H9 (cell line): ENCODE data around the gene CIB4. TPM values are rescaled to one million over a fixed set of nuclear protein-coding genes. Genes with fewer than 3 reads are reported as not detected.

Experiments
- DNase-seq: peaks from one replicate; pipeline ENCODE4 v3.0.0-alpha.2; 2017
- H2AFZ ChIP-seq: one replicate; pipeline ENCODE4 v1.6.1; 2013; ENCODE audit warnings: mild to moderate bottlenecking, low read length, control low read depth, moderate library complexity
- H2AK5ac ChIP-seq: 2 replicates; pipeline ENCODE4 v1.6.1; 2013; ENCODE audit warnings: low read length, control low read depth, mixed read lengths; ENCODE audit not compliant: insufficient read length
- H2BK120ac ChIP-seq: one replicate; pipeline ENCODE4 v1.6.1; 2013; ENCODE audit warnings: low read depth, mild to moderate bottlenecking, low read length, control low read depth, inconsistent platforms; ENCODE audit not compliant: poor library complexity, severe bottlenecking
- H2BK12ac ChIP-seq: 2 replicates; pipeline ENCODE4 v1.6.1; 2013; ENCODE audit warnings: low read length, control low read depth, mixed read lengths, low read depth; ENCODE audit not compliant: insufficient read length
- H2BK15ac ChIP-seq: 2 replicates; pipeline ENCODE4 v1.6.1; 2013; ENCODE audit warnings: low read depth, low read length, control low read depth
- H2BK20ac ChIP-seq: one replicate; pipeline ENCODE4 v1.6.1; 2013; ENCODE audit warnings: low read depth, mild to moderate bottlenecking, low read length, control low read depth, inconsistent platforms; ENCODE audit not compliant: poor library complexity, severe bottlenecking
- H2BK5ac ChIP-seq: 2 replicates; pipeline ENCODE4 v1.6.1; 2013; ENCODE audit warnings: low read length, control low read depth, mixed read lengths; ENCODE audit not compliant: insufficient read length
- H3K14ac ChIP-seq: 2 replicates; pipeline ENCODE4 v1.6.1; 2013; ENCODE audit warnings: low read length, control low read depth; ENCODE audit not compliant: insufficient read depth
- H3K18ac ChIP-seq: 2 replicates; pipeline ENCODE4 v1.6.1; 2013; ENCODE audit warnings: low read depth, mild to moderate bottlenecking, mixed read lengths, low read length, control low read depth; ENCODE audit not compliant: insufficient read length
- H3K23ac ChIP-seq: 2 replicates; pipeline ENCODE4 v1.6.1; 2013; ENCODE audit warnings: low read length, control low read depth, mixed read lengths, low read depth; ENCODE audit not compliant: insufficient read length
- H3K23me2 ChIP-seq: 2 replicates; pipeline ENCODE4 v1.6.1; 2013; ENCODE audit warnings: low read depth, mild to moderate bottlenecking, mixed read lengths, low read length, control low read depth; ENCODE audit not compliant: insufficient read length, poor library complexity, severe bottlenecking
- H3K27ac ChIP-seq: 2 replicates; pipeline ENCODE4 v1.5.1; 2013; ENCODE audit warnings: low read length, control low read depth, mixed read lengths, low read depth; ENCODE audit not compliant: insufficient read length
- H3K27me3 ChIP-seq: 2 replicates; pipeline ENCODE4 v1.6.1; 2013; ENCODE audit warnings: low read length, control low read depth, inconsistent platforms; ENCODE audit not compliant: insufficient read depth
- H3K4ac ChIP-seq: 2 replicates; pipeline ENCODE4 v1.6.1; 2013; ENCODE audit warnings: low read depth, mild to moderate bottlenecking, control low read depth, inconsistent platforms, low read length, moderate library complexity
- H3K4me1 ChIP-seq: 2 replicates; pipeline ENCODE4 v1.6.1; 2013; ENCODE audit warnings: low read length, control low read depth, inconsistent platforms; ENCODE audit not compliant: insufficient read depth
- H3K4me2 ChIP-seq: 2 replicates; pipeline ENCODE4 v1.6.1; 2013; ENCODE audit warnings: low read length, control low read depth, mixed read lengths; ENCODE audit not compliant: insufficient read length, insufficient read depth
- H3K56ac ChIP-seq: 2 replicates; pipeline ENCODE4 v1.6.1; 2013; ENCODE audit warnings: low read depth, mild to moderate bottlenecking, mixed read lengths, low read length, control low read depth; ENCODE audit not compliant: insufficient read length
- H3K79me1 ChIP-seq: 2 replicates; pipeline ENCODE4 v1.6.1; 2013; ENCODE audit warnings: low read depth, mild to moderate bottlenecking, moderate library complexity, low read length, control low read depth, inconsistent platforms; ENCODE audit not compliant: insufficient read depth, poor library complexity, severe bottlenecking
- H3K79me2 ChIP-seq: 2 replicates; pipeline ENCODE4 v1.6.1; 2013; ENCODE audit warnings: low read length, control low read depth, inconsistent platforms; ENCODE audit not compliant: insufficient read depth
- H3K9ac ChIP-seq: 2 replicates; pipeline ENCODE4 v1.6.1; 2013; ENCODE audit warnings: low read length, control low read depth, mixed read lengths; ENCODE audit not compliant: insufficient read length; ENCODE audit errors: extremely low read depth
- H3K9me3 ChIP-seq: one replicate; pipeline ENCODE4 v1.6.1; 2013; ENCODE audit warnings: low read depth, low read length, inconsistent platforms; ENCODE audit not compliant: control insufficient read depth
- H3T11ph ChIP-seq: one replicate; pipeline ENCODE4 v1.6.1; 2013; ENCODE audit warnings: mild to moderate bottlenecking, low read length, control low read depth, inconsistent platforms
- H4K20me1 ChIP-seq: one replicate; pipeline ENCODE4 v1.6.1; 2013; ENCODE audit not compliant: control insufficient read depth, insufficient read length, insufficient read depth
- H4K5ac ChIP-seq: 2 replicates; pipeline ENCODE4 v1.6.1; 2013; ENCODE audit warnings: low read depth, mild to moderate bottlenecking, mixed read lengths, low read length, control low read depth; ENCODE audit not compliant: insufficient read length
- H4K8ac ChIP-seq: replicated peaks from 2 replicates; pipeline ENCODE4 v1.6.1; 2013; ENCODE audit warnings: low read length, control low read depth, mixed read lengths, low read depth; ENCODE audit not compliant: insufficient read length
- H4K91ac ChIP-seq: 2 replicates; pipeline ENCODE4 v1.6.1; 2013; ENCODE audit warnings: low read depth, mild to moderate bottlenecking, moderate library complexity, mixed read lengths, low read length, control low read depth; ENCODE audit not compliant: insufficient read length
- H3K27ac Mint-ChIP-seq, 3 experiments: 2 replicates in 2 of 3; 3 replicates in 1 of 3; pipeline ENCODE4 v1.8.0; 2020 to 2021; ENCODE audit warnings: mixed read lengths in 3 of 3, mild to moderate bottlenecking in 1 of 3, moderate library complexity in 1 of 3
- H3K27me3 Mint-ChIP-seq: 2 replicates; pipeline ENCODE4 v1.8.0; 2021; ENCODE audit warnings: low read depth, mild to moderate bottlenecking, moderate library complexity, mixed read lengths
- H3K36me3 Mint-ChIP-seq, 3 experiments: 2 replicates in 2 of 3; 3 replicates in 1 of 3; pipeline ENCODE4 v1.8.0; 2020 to 2021; ENCODE audit warnings: low read depth in 3 of 3, mixed read lengths in 3 of 3; ENCODE audit not compliant: insufficient read depth in 1 of 3
- H3K4me1 Mint-ChIP-seq, 2 experiments: 2 replicates each; pipeline ENCODE4 v1.8.0; 2020; ENCODE audit warnings: mixed read lengths in 2 of 2
- H3K4me3 Mint-ChIP-seq, 2 experiments: 2 replicates in 1 of 2; 3 replicates in 1 of 2; pipeline ENCODE4 v1.8.0; 2020 to 2021; ENCODE audit warnings: mild to moderate bottlenecking in 2 of 2, mixed read lengths in 2 of 2, moderate library complexity in 1 of 2
- H3K9me3 Mint-ChIP-seq, 2 experiments: 2 replicates in 1 of 2; 3 replicates in 1 of 2; pipeline ENCODE4 v1.8.0; 2020; ENCODE audit warnings: mild to moderate bottlenecking in 2 of 2, mixed read lengths in 2 of 2, moderate library complexity in 1 of 2
- CTCF ChIP-seq: fragments of 200-600 bp; sonication (generic); conservative IDR thresholded peaks from 3 replicates; pipeline ENCODE4 v1.8.0; 2021; ENCODE audit warnings: antibody characterized with exemption, mild to moderate bottlenecking
- WGBS: extraction: QIAGEN DNeasy Blood & Tissue Kit; methylation state at CpG from one replicate; pipeline ENCODE4 v1.1.7; 2013; ENCODE audit warnings: missing lambda C conversion rate, low lambda C conversion rate, mixed read lengths; ENCODE audit not compliant: insufficient read length; ENCODE audit errors: extremely low coverage; 5-methylcytosine and 5-hydroxymethylcytosine counted together
- total RNA-seq: library from RNA; stranded (reverse); gene quantifications from 2 replicates; pipeline ENCODE4 v1.2.1, GENCODE V29; 2021

Gene CIB4
- total RNA-seq, 1 experiment from 2014 or later, result not detected

GRCh38 chr2:26577442-26578112, 63.6 kb downstream of the CIB4 start:
- no peak overlapping the region for H2AFZ ChIP-seq
- no peak overlapping the region for H3K4me2 ChIP-seq
- Mint-ChIP-seq H3K36me3 (no peaks in the 10 kb centered on the region), H3K27me3 (peaks cover 56% of the 10 kb centered on the region), H3K4me1 (peaks cover 11 to 15% of the 10 kb centered on the region in 2 experiments), H3K27ac (no peak overlapping the region), H3K4me3 (no peak overlapping the region), H3K9me3 (no peaks in the 10 kb centered on the region)
- H4K91ac ChIP-seq, result no peak overlapping the region
- H3K9me3 ChIP-seq, result no peaks in the 10 kb centered on the region
- H4K20me1 ChIP-seq, result no peaks in the 10 kb centered on the region
- H3K27me3 ChIP-seq, result no peaks in the 10 kb centered on the region
- no peaks in the 10 kb centered on the region for H3K4me1 ChIP-seq
- H3K79me2 ChIP-seq, result no peaks in the 10 kb centered on the region
- H3K9ac ChIP-seq, result no peak overlapping the region
- no peak overlapping the region for H4K8ac ChIP-seq
- H3T11ph ChIP-seq, result no peak overlapping the region
- peak; percentile 85 for DNase-seq
- H2BK15ac ChIP-seq, result no peak overlapping the region
- H2AK5ac ChIP-seq, result no peak overlapping the region
- H3K79me1 ChIP-seq, result no peaks in the 10 kb centered on the region
- no peak overlapping the region for H2BK20ac ChIP-seq
- no peak overlapping the region for H3K56ac ChIP-seq
- H3K14ac ChIP-seq, result no peak overlapping the region
- H4K5ac ChIP-seq, result peak overlapping the region; percentile 27
- no peak overlapping the region for H2BK5ac ChIP-seq
- no CpG with 5 or more reads among the region's 24 CpGs for WGBS
- no peak overlapping the region for H3K18ac ChIP-seq
- H3K27ac ChIP-seq, result no peak overlapping the region
- H3K23me2 ChIP-seq, result no peaks in the 10 kb centered on the region
- TF ChIP-seq CTCF, result peak; percentile 98
- H3K23ac ChIP-seq, result no peak overlapping the region
- no peak overlapping the region for H3K4ac ChIP-seq
- H2BK120ac ChIP-seq, result no peak overlapping the region
- no peak overlapping the region for H2BK12ac ChIP-seq
